ENCODE data around the gene WDR13. TPM values are rescaled to one million over a fixed set of nuclear protein-coding genes. Genes with fewer than 3 reads are reported as not detected.

Gene WDR13
- total RNA-seq, 1 experiment from 2014 or later, result 28.0 TPM

- no peaks in the 10 kb centered on the region for H3K9me3 Mint-ChIP-seq
- no peaks in the 10 kb centered on the region for H3K27me3 Mint-ChIP-seq (ENCODE audit: low read depth)
- no peak overlapping the region for H3K4me3 Mint-ChIP-seq
- ChIA-PET POLR2A (no interaction called here), CTCF (no interaction called here)
- H3K27ac Mint-ChIP-seq, result no peak overlapping the region
- no peak for ATAC-seq
- no peak for TF ChIP-seq RORB (CRISPR knock-in tag; IDR thresholded peaks at IDR 0.05)
- no peak for TF ChIP-seq NFE2L1 (CRISPR knock-in tag; IDR thresholded peaks at IDR 0.05)
- TF ChIP-seq E2F1 (CRISPR knock-in tag; IDR thresholded peaks at IDR 0.05), result no peak
- no peak for TF ChIP-seq NR3C1 (CRISPR knock-in tag; conservative IDR thresholded peaks at IDR 0.05; ENCODE audit: low read depth)
- TF ChIP-seq, protein P1, sequence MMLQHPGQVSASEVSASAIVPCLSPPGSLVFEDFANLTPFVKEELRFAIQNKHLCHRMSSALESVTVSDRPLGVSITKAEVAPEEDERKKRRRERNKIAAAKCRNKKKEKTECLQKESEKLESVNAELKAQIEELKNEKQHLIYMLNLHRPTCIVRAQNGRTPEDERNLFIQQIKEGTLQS (CRISPR knock-in tag; conservative IDR thresholded peaks at IDR 0.05), result no peak
- no peak for TF ChIP-seq SMAD4 (CRISPR knock-in tag; IDR thresholded peaks at IDR 0.05)
- TF ChIP-seq, protein P2, sequence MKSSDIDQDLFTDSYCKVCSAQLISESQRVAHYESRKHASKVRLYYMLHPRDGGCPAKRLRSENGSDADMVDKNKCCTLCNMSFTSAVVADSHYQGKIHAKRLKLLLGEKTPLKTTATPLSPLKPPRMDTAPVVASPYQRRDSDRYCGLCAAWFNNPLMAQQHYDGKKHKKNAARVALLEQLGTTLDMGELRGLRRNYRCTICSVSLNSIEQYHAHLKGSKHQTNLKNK (CRISPR knock-in tag; IDR thresholded peaks at IDR 0.05), result no peak
- TF ChIP-seq ZNF121 (CRISPR knock-in tag; IDR thresholded peaks at IDR 0.05), result no peak
- TF ChIP-seq PRRX2 (CRISPR knock-in tag; IDR thresholded peaks at IDR 0.05), result no peak
- TF ChIP-seq SP1 (CRISPR knock-in tag; conservative IDR thresholded peaks at IDR 0.05), result no peak
- TF ChIP-seq ZNF263 (CRISPR knock-in tag; IDR thresholded peaks at IDR 0.05; ENCODE audit: low read depth), result no peak
- no peak for TF ChIP-seq USF1 (CRISPR knock-in tag; IDR thresholded peaks at IDR 0.05)
- TF ChIP-seq MXD4 (CRISPR knock-in tag; IDR thresholded peaks at IDR 0.05; ENCODE audit: borderline replicate concordance), result no peak
- no peak for TF ChIP-seq ZNF423 (CRISPR knock-in tag; IDR thresholded peaks at IDR 0.05)
- DNase-seq (ENCODE audit: low spot score), result no peak
- peaks cover 2% of the 10 kb centered on the region for H3K36me3 Mint-ChIP-seq
- H3K4me1 Mint-ChIP-seq, result peaks cover 6% of the 10 kb centered on the region; the same call in 1 of the 2 replicates
Measured at GRCh38 chrX:48569958-48570357, 27.3 kb upstream of the WDR13 start.

DNA sequence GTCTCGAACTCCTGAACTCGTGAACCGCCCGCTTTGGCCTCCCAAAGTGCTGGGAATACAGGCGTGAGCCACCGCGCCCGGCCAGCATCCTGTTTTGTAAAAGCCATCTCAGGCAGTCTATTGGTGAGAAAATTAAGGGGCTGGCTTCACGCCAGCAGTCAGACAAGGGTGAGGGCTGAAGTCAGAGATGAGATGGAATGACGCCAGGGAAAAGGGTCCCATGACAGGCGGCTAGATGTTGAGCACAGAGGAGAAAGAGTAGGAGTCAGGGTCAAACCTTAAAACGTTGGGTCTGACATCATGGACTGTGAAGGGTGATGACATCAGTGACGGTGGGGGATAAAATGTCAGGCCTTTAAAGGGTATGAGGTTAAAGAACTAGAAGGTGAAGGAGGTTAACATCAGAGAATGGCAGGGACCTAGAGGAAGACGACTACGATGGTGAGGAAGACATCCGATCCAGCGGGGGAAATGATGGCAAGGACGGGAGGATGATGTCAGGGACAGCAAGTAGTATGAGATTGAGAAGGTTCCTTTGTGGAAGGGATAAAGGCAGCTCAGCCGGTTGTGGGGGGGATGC lies 23.5 kb upstream of the WDR13 start:
- CTCF ChIA-PET, result no interaction called here
- DNase-seq (ENCODE audit: low spot score) (no peak), ATAC-seq (no peak)
- Mint-ChIP-seq H3K4me1 (peaks cover 11% of the 10 kb centered on the region; the same call in 1 of the 2 replicates), H3K27me3 (ENCODE audit: low read depth) (no peaks in the 10 kb centered on the region; the same call in 1 of the 2 replicates), H3K9me3 (no peaks in the 10 kb centered on the region), H3K27ac (peak overlapping the region; percentile 100), H3K4me3 (peak overlapping the region; percentile 97), H3K36me3 (peaks cover 39% of the 10 kb centered on the region)
- POLR2A ChIA-PET, result interaction anchor here (0.6 kb wide), 3 partner anchors 101 to 662 kb away, joined by 3 to 5 read pairs (median 4); partner anchors contain the start of genes CCDC22 and SUV39H1
- no peak for TF ChIP-seq NR1H2 (CRISPR knock-in tag; IDR thresholded peaks at IDR 0.05)
- no peak for TF ChIP-seq CBFB (CRISPR knock-in tag; IDR thresholded peaks at IDR 0.05; ENCODE audit: low read depth)
- no peak for TF ChIP-seq USF1 (CRISPR knock-in tag; IDR thresholded peaks at IDR 0.05)
- TF ChIP-seq, protein P3, sequence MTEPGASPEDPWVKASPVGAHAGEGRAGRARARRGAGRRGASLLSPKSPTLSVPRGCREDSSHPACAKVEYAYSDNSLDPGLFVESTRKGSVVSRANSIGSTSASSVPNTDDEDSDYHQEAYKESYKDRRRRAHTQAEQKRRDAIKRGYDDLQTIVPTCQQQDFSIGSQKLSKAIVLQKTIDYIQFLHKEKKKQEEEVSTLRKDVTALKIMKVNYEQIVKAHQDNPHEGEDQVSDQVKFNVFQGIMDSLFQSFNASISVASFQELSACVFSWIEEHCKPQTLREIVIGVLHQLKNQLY (CRISPR knock-in tag; IDR thresholded peaks at IDR 0.05), result no peak
- no peak for TF ChIP-seq RORB (CRISPR knock-in tag; IDR thresholded peaks at IDR 0.05)
- TF ChIP-seq E2F1 (CRISPR knock-in tag; IDR thresholded peaks at IDR 0.05), result no peak
- TF ChIP-seq MXD4 (CRISPR knock-in tag; IDR thresholded peaks at IDR 0.05; ENCODE audit: borderline replicate concordance), result no peak
- no peak for TF ChIP-seq SP1 (CRISPR knock-in tag; conservative IDR thresholded peaks at IDR 0.05)
- TF ChIP-seq, protein P4, sequence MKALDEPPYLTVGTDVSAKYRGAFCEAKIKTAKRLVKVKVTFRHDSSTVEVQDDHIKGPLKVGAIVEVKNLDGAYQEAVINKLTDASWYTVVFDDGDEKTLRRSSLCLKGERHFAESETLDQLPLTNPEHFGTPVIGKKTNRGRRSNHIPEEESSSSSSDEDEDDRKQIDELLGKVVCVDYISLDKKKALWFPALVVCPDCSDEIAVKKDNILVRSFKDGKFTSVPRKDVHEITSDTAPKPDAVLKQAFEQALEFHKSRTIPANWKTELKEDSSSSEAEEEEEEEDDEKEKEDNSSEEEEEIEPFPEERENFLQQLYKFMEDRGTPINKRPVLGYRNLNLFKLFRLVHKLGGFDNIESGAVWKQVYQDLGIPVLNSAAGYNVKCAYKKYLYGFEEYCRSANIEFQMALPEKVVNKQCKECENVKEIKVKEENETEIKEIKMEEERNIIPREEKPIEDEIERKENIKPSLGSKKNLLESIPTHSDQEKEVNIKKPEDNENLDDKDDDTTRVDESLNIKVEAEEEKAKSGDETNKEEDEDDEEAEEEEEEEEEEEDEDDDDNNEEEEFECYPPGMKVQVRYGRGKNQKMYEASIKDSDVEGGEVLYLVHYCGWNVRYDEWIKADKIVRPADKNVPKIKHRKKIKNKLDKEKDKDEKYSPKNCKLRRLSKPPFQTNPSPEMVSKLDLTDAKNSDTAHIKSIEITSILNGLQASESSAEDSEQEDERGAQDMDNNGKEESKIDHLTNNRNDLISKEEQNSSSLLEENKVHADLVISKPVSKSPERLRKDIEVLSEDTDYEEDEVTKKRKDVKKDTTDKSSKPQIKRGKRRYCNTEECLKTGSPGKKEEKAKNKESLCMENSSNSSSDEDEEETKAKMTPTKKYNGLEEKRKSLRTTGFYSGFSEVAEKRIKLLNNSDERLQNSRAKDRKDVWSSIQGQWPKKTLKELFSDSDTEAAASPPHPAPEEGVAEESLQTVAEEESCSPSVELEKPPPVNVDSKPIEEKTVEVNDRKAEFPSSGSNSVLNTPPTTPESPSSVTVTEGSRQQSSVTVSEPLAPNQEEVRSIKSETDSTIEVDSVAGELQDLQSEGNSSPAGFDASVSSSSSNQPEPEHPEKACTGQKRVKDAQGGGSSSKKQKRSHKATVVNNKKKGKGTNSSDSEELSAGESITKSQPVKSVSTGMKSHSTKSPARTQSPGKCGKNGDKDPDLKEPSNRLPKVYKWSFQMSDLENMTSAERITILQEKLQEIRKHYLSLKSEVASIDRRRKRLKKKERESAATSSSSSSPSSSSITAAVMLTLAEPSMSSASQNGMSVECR (CRISPR knock-in tag; IDR thresholded peaks at IDR 0.05; ENCODE audit: borderline replicate concordance), result no peak
- TF ChIP-seq ATF2 (CRISPR knock-in tag; IDR thresholded peaks at IDR 0.05; ENCODE audit: borderline replicate concordance, low read depth), result no peak
- TF ChIP-seq GTF2I (CRISPR knock-in tag; conservative IDR thresholded peaks at IDR 0.05), result no peak
- no peak for TF ChIP-seq TCF7 (CRISPR knock-in tag; IDR thresholded peaks at IDR 0.05; ENCODE audit: low read depth)
- TF ChIP-seq, protein P5, sequence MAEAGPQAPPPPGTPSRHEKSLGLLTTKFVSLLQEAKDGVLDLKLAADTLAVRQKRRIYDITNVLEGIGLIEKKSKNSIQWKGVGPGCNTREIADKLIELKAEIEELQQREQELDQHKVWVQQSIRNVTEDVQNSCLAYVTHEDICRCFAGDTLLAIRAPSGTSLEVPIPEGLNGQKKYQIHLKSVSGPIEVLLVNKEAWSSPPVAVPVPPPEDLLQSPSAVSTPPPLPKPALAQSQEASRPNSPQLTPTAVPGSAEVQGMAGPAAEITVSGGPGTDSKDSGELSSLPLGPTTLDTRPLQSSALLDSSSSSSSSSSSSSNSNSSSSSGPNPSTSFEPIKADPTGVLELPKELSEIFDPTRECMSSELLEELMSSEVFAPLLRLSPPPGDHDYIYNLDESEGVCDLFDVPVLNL (CRISPR knock-in tag; IDR thresholded peaks at IDR 0.05; ENCODE audit: borderline replicate concordance, low read depth), result no peak
